Activated CD4-positive, alpha-beta T cell treated with anti-CD3 and anti-CD28 coated beads, Interleukin-2, amount 50 U/mL, for 48 hours (primary cell): Measurements from ENCODE around the gene GALNT11.
"Not testable (repeated sequence)": the region's sequence is repeated elsewhere in the genome, so short reads cannot be mapped to it uniquely, and the experiment has no call there.

Experiments used
- DNase-seq, 2 experiments: peaks; one replicate each; pipeline ENCODE4 v3.0.0-alpha.2; 2020

GALNT11 gene

DNA sequence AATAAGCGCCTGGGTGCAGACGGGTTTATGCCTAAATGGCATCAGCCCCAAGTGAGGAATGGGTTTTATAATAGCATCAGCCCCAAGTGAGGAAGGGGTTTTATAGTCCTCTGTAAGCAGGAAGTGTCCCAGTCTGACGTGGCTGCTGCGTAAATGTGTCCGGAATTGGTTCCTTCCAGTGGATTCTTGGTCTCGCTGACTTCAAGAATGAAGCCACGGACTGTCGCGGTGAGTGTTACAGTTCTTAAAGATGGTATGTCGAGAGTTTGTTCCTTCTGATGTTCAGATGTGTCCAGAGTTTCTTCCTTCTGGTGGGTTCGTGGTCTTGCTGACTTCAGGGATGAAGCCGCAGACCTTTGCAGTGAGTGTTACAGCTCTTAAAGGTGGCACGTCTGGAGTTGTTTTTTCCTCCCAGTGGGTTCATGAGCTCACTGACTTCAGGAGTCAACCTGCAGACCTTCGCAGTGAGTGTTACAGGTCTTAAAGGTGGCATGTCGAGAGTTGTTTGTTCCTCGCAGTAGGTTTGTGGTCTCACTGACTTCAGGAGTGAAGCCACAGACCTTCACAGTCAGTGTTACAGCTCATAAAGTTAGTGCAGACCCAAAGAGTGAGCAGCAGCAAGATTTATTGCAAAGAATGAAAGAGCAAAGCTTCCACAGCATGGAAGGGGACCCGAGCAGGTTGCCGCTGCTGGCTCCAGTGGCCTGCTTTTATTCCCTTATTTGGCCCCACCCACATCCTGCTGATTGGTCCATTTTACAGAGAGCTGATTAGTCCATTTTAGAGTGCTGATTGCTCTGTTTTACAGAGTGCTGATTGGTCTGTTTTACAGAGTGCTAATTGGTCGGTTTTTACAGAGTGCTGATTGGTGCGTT is 2.3 kb downstream of the GALNT11 start:
- not testable (repeated sequence) for DNase-seq

- peak in 1 of 2 experiments; percentile 33 for DNase-seq
These were observed 4.6 kb downstream of the GALNT11 start for GRCh38 chr7:152030059-152030458.

- DNase-seq = not testable (repeated sequence)
These were observed 5.2 kb downstream of the GALNT11 start for GRCh38 chr7:152030639-152031038.

- no peak for DNase-seq
These were observed 10.3 kb downstream of the GALNT11 start for GRCh38 chr7:152035817-152036216.

DNA sequence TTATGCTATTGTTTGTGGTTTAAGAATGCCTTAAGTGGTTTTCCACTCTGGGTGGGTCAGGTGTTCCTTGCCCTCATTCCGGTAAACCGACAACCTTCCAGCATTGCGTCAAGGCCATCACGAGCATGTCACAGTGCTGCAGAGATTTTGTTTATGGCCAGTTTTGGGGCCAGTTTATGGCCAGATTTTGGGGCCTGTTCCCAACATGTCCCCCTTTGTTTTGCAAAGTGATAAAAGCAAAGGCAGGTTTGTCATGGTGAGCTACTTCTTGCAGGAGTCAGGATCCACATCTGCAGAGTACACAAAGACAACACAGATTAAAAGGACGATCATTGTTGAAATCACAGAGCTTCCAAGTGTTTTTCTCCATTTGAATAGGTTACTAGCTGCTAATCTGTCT is 12.9 kb downstream of the GALNT11 start:
- DNase-seq = not testable (repeated sequence)

GRCh38 chr7:152043086-152043485 is 17.6 kb downstream of the GALNT11 start:
- not testable (repeated sequence) for DNase-seq

GRCh38 chr7:152044909-152045308 is 19.4 kb downstream of the GALNT11 start:
- not testable (repeated sequence) for DNase-seq

GRCh38 chr7:152046531-152046930 is 21.1 kb downstream of the GALNT11 start:
- DNase-seq = no peak

DNA sequence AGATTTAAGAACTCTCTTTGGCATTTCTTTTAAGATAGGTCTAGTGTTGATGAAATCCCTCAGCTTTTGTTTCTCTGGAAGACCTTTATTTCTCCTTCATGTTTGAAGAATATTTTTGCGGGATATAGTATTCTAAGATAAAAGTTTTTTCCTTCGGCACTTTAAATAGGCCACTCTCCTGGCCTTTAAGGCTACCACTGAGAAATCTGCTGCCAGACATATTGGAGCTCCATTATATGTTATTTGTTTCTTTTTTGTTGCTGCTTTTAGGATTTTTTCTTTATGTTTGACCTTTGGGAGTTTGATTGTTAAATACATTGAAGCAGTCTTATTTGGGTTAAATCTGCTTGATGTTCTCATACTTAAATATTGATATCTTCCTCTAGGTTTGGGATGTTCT is 22.6 kb downstream of the GALNT11 start:
- DNase-seq = no peak

DNA sequence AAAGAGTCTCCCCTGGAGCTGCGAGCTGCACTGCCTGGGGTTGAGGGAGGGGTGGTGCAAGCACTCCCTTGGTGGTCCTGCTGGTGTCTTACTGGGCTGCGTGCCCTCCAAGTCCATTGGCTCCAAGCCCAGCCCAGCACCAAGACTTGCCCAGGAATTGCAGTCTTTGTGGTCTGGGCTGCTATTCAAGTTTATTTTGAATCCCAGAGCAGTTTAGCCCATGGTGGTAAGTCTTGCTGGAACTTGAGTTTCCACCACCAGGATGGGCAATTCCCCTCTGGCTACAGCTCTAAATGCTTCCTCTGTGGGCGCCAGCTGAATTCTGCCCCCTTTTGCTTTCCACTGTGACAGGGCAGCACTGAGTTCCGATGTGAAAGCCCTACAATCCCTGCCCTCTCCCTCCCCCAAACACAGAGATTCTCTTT is 25.1 kb downstream of the GALNT11 start:
- no peak for DNase-seq

DNA sequence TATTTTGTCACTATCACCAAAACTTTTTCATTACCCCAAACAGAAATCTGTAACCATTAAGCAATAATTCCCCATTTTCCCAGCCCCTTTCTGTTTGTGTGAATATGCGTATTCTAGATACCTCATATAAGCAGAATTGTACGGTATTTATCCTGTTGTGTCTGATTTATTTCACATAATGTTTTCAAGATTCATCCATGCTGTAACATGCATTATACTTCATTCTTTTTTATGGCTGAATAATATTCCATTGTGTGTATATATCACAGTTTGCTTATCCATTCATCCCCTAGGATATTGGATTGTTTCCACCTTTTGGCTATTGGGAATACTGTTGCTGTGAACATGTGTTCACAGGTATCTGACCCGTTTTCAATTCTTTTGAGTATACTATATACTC is 26.5 kb downstream of the GALNT11 start:
- no peak for DNase-seq

DNA sequence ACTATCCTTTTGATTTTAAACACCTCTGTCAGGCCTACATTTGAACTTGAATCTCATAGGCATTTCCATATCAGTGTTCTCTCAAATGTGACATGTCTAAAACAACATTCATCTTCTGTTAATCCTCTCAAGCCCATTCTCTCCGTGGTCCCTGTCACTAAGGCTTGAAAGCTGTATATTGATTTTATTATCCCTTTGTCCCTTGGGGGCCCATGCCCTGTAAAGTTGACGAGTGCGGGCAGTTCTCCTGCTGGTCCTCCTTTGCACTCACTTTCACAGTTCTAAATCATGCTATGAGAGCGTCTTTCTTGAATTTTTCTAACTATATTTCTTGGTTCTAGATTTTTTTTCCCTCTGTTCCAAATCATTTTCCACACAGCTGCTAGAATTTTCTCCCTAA is 27.3 kb downstream of the GALNT11 start:
- no peak for DNase-seq

DNA sequence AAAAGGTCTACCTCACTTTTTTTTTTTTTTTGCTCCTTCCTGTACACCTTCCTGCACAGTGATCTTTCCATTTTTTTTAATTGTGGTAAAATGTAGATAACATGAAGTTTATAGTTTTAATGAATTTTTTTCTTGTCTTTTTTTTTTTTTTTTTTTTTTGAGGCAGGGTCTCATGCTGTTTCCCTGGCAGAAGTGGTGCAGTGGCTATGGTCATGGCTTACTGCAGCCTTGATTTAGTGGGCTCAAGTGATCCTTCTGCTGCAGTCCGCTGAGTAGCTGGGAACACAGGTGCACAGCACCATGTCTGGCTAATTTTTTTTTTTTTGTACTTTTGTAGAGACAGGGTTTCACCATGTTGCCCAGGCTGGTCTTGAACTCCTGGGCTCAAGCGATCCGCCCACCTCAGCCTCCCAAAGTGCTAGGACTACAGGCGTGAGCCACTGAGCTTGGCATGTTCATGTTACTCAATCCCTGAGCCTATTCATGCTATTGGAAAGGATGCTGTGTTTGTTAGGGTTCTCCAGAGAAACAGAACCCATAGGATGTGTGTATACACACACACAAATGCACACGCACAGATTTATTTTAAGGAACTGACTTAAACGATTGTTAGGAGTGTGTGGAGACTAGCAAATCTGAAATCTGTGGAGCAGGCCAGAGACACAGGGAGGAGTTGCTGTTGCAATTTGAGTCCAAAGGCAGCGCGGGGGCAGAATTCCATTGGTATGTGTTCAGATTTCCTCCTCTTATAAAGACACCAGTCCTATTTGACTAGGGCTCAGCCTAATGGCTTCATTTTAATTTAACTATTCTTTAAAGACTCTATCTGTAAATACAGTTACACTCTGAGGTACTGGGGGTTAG is 29.1 kb downstream of the GALNT11 start:
- no peak for DNase-seq

DNA sequence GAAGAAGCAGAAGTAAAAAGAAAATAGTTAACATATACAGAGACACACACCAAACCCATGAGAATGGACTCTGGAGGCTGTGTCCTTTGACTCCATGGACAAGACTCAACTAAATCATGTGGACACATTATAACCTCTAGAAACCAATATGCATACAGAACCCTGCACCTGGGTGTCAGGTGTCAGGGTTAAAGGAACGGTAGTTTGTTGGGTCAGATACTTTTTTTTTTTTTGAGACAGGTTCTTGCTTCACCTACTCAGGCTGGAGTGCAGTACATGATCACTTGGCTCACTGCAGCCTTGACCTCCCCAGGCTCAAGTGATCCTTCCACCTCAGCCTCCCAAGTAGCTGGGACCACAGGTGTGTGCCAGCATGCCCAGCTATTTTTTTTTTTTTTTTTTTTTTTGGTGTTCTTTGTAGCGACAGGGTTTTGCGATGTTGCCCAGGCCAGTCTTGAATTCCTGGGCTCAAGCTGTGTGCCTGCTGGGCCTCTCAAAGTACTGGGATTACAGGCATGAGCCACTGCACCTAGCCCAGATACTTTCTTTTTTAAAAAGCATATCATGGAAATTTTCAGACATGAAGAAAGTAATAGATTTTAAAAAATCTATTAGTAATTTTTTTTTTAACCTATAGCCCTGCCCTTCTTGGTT is 31.3 kb downstream of the GALNT11 start:
- DNase-seq = no peak

DNA sequence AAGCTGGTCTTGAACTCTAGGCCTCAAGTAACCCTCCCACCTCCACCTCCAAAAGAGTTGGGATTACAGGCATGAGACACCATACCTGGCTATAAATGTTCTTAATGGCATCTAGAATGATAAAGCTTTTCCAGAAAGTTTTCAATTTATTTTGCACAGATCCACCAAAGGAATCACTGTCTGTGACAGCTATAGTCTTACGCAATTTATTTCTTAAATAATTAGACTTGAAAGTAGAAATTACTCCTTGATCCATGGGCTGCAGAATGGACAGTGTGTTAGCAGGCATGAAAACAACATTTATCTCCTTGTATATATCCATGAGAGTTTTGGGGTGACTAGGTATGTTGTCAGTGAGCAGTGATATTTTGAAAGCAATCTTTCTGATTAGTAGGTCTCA is 33.8 kb downstream of the GALNT11 start:
- DNase-seq = no peak

- DNase-seq = not testable (repeated sequence)
These were observed 35.6 kb downstream of the GALNT11 start for GRCh38 chr7:152061086-152061485.

GRCh38 chr7:152063192-152063591 is 37.7 kb downstream of the GALNT11 start:
- DNase-seq = not testable (repeated sequence)

DNA sequence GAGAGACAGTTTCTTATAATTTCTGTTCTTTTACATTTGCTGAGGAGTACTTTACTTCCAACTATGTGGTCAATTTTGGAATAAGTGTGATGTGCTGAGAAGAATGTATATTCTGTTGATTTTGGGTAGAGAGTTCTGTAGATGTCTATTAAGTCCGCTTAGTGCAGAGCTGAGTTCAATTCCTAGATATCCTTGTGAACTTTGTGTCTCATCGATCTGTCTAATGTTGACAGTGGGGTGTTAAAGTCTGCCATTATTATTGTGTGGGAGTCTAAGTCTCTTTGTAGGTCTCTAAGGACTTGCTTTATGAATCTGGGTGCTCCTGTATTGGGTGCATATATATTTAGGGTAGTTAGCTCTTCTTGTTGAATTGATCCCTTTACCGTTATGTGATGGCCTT is 38.3 kb downstream of the GALNT11 start:
- not testable (repeated sequence) for DNase-seq

DNA sequence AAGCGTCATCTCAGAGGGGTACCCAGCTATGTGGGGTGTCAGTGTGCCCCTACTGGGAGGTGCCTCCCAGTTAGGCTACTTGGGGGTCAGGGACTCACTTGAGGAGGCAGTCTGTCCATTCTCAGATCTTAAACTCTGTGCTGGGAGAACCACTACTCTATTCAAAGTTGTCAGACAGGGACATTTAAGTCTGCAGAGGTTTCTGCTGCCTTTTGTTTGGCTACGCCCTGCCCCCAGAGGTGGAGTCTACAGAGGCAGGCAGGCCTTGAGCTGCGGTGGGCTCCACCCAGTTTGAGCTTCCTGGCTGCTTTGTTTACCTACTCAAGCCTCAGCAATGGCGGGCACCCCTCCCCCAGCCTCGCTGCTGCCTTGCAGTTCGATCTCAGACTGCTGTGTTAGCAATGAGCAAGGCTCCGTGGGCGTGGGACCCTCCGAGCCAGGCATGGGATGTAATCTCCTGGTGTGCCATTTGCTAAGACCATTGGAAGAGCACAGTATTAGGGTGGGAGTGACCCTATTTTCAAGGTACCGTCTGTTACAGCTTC is 40.4 kb downstream of the GALNT11 start:
- not testable (repeated sequence) for DNase-seq

DNA sequence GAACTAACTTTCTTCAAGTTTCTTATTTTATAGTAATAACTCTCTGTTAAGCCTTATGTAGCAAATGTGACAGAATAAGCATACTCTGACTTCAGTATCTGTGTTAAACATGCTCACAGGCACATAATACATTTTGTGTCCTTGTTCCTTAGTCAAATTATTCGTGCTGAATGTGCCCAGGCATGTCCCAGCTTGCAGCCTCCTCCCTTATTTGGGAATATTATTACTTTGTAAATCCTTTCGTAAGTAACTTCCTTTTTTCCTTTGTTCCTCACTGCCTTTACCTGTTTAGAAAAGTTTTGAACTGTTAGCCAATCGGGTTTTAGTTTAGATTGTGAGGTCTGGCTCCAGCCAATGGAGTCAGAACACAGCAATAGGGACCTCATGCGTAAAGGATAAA is 46.9 kb downstream of the GALNT11 start:
- DNase-seq = no peak

GRCh38 chr7:152073352-152073751 is 47.9 kb downstream of the GALNT11 start:
- DNase-seq = no peak

DNA sequence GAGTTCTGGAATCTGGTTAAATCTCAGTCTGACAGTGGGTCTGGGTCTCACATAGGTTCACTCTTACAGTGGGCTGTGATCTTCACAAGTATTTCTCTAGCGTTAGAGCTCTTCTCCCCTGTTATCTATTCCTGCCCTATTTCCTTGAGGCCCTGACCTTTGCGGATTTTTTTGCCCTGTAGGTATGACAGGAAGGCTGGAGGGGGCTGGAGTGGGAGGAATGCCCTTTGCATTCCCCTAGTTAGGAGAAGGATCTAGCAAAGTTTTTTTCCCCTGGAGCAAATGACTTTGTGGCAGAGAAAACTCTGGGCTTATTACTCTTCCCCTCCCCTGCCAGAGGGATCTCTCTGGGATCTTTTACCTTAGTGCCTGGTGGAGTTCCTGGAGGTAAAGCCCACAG is 49.2 kb downstream of the GALNT11 start:
- no peak for DNase-seq

DNA sequence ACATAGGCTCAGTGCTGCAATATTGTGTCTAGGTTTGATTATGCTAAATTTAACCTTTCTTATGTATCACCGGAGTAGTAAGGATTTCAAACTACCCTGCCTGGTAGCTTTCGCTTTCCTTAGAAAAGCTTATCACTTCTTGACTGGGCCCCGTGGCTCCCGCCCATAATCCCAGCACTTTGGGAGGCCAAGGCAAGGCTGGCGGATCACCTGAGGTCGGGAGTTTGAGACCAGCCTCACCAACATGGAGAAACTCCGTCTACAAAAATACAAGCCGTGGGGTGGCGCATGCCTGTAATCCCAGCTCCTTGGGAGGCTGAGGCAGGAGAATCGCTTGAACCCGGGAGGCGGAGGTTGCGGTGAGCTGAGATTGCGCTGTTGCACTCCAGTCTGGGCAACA is 49.9 kb downstream of the GALNT11 start:
- DNase-seq = not testable (repeated sequence)
